T-cell (primary cell): ENCODE data around the gene FBLN2. TPM values are rescaled to one million over a fixed set of nuclear protein-coding genes. Genes with fewer than 3 reads are reported as not detected.
A peak's percentile ranks its signal among the peaks of the same experiment; 100 is the strongest.

Experiments used
- ATAC-seq, 4 experiments: fragments of 200-7000 bp in 3 of 4; fragments of 150-1000 bp in 1 of 4; cut with Tn5 transposase; replicated peaks in 1 of 4; 1 replicate in 3 of 4; 2 replicates in 1 of 4; pipeline ENCODE4 v1.10.0; 2021; ENCODE audit warnings: moderate library complexity in 3 of 4, mild to moderate bottlenecking in 2 of 4, moderate number of reproducible peaks in 1 of 4
- CTCF ChIA-PET, 2 donors: fragments of 300-600 bp; sonication (Branson Sonifier 250); formaldehyde crosslinking; loops; one replicate each; lab custom pipeline; 2022; ENCODE audit warnings: antibody characterized with exemption in 2 of 2; lab: Charles Lee
- POLR2A ChIA-PET, 2 donors: fragments of 300-600 bp; sonication (Branson Sonifier 250); formaldehyde crosslinking; loops; one replicate each; lab custom pipeline; 2022; ENCODE audit warnings: antibody characterized with exemption in 2 of 2; lab: Charles Lee
- DNase-seq, 35 experiments: peaks; one replicate each; pipeline versions ENCODE4 v3.0.0 to v3.0.0-alpha.2; 2013 to 2023
- H3K27ac ChIP-seq: one replicate; pipeline ENCODE4 v1.5.1; 2013; ENCODE audit warnings: low read length
- H3K27me3 ChIP-seq, 2 experiments: replicated peaks in 1 of 2; 1 replicate in 1 of 2; 2 replicates in 1 of 2; pipeline versions ENCODE4 v1.6.1 to v1.7.0; 2013; ENCODE audit warnings: low read length in 1 of 2, mixed read lengths in 1 of 2; ENCODE audit not compliant: control insufficient read depth in 2 of 2, insufficient read depth in 2 of 2; ENCODE audit errors: extremely low read depth in 1 of 2
- H3K36me3 ChIP-seq, 2 donors: 1 replicate in 1 of 2; 2 replicates in 1 of 2; pipeline versions ENCODE4 v1.6.1 to v1.7.0; 2013; ENCODE audit warnings: low read length in 1 of 2; ENCODE audit not compliant: control insufficient read depth in 2 of 2, insufficient read depth in 1 of 2; ENCODE audit errors: extremely low read depth in 1 of 2
- H3K4me1 ChIP-seq, 2 experiments: 1 replicate in 1 of 2; 2 replicates in 1 of 2; pipeline versions ENCODE4 v1.6.1 to v1.7.0; 2013; ENCODE audit warnings: low read length in 2 of 2, mixed read lengths in 1 of 2; ENCODE audit not compliant: insufficient read depth in 2 of 2, control insufficient read depth in 1 of 2; ENCODE audit errors: extremely low read depth in 1 of 2
- H3K4me3 ChIP-seq, 2 donors: 1 replicate in 1 of 2; 2 replicates in 1 of 2; pipeline versions ENCODE4 v1.5.1 to v1.7.0; 2013; ENCODE audit warnings: mild to moderate bottlenecking in 2 of 2, low read length in 1 of 2, moderate library complexity in 1 of 2; ENCODE audit not compliant: control insufficient read depth in 1 of 2; ENCODE audit errors: extremely low read depth in 1 of 2
- H3K9me3 ChIP-seq: 2 replicates; pipeline ENCODE4 v1.7.0; 2013
- H3K27ac Mint-ChIP-seq, 2 donors: one replicate each; pipeline ENCODE4 v1.8.0; 2020 to 2021; ENCODE audit warnings: mild to moderate bottlenecking in 2 of 2, mixed read lengths in 2 of 2
- H3K27me3 Mint-ChIP-seq, 2 donors: one replicate each; pipeline ENCODE4 v1.8.0; 2021 to 2022; ENCODE audit warnings: mixed read lengths in 2 of 2
- H3K36me3 Mint-ChIP-seq: one replicate; pipeline ENCODE4 v1.8.0; 2021; ENCODE audit warnings: mixed read lengths
- H3K4me1 Mint-ChIP-seq, 3 donors: one replicate each; pipeline ENCODE4 v1.8.0; 2020 to 2022; ENCODE audit warnings: mixed read lengths in 3 of 3, mild to moderate bottlenecking in 1 of 3
- H3K4me3 Mint-ChIP-seq, 3 donors: one replicate each; pipeline ENCODE4 v1.8.0; 2020 to 2022; ENCODE audit warnings: mild to moderate bottlenecking in 3 of 3, mixed read lengths in 3 of 3, moderate library complexity in 3 of 3
- H3K9me3 Mint-ChIP-seq, 3 donors: one replicate each; pipeline ENCODE4 v1.8.0; 2020 to 2022; ENCODE audit warnings: mixed read lengths in 3 of 3
- WGBS: methylation state at CpG from one replicate; pipeline ENCODE4 v1.1.5; 2013; ENCODE audit warnings: missing lambda C conversion rate; ENCODE audit not compliant: insufficient coverage; 5-methylcytosine and 5-hydroxymethylcytosine counted together
- total RNA-seq, 35 experiments: library from RNA in 6 of 35; stranded (reverse) in 6 of 35; fragments of 120-200 nt in 1 of 35; gene quantifications; one replicate each; pipeline versions ENCODE4 v1.2.1 to v1.2.4 and lab custom pipeline; 2013 to 2026

Gene FBLN2
- total RNA-seq, 5 donors from 2014 or later (not counting 1 experiment from before 2014, with no cell fraction given): 1.5 to 5.8 (median 2.8) TPM

- Mint-ChIP-seq H3K9me3 (no peaks in the 10 kb centered on the region), H3K27ac (no peak overlapping the region), H3K4me1 (no peaks in the 10 kb centered on the region), H3K36me3 (no peaks in the 10 kb centered on the region), H3K4me3 (no peak overlapping the region), H3K27me3 (peaks cover 0 to 6% of the 10 kb centered on the region in 2 donors)
- Histone ChIP-seq H3K4me3 (no peak overlapping the region), H3K27ac (no peak overlapping the region), H3K36me3 (no peaks in the 10 kb centered on the region), H3K4me1 (no peaks in the 10 kb centered on the region), H3K9me3 (no peaks in the 10 kb centered on the region), H3K27me3 (peaks cover 0 to 16% of the 10 kb centered on the region in 2 experiments)
- ATAC-seq (no peak), DNase-seq (no peak)
- ChIA-PET CTCF (interaction anchor here in 1 of 2 donors (0.6 kb wide), 1 partner anchor 18 kb away, joined by 5 read pairs; no protein-coding TSS in a partner anchor), POLR2A (no interaction called here)
- 69% methylated on average over 10 of the region's 10 CpGs for WGBS
Measured at GRCh38 chr3:13513913-13514517, 34.9 kb upstream of the FBLN2 start.

- H3K4me1 ChIP-seq: no peaks in the 10 kb centered on the region
- H3K9me3 ChIP-seq: no peaks in the 10 kb centered on the region
- no peak overlapping the region for H3K27ac ChIP-seq
- Mint-ChIP-seq H3K4me3 (no peak overlapping the region), H3K27ac (no peak overlapping the region), H3K27me3 (peaks cover 0 to 6% of the 10 kb centered on the region in 2 donors), H3K9me3 (no peaks in the 10 kb centered on the region), H3K4me1 (no peaks in the 10 kb centered on the region), H3K36me3 (no peaks in the 10 kb centered on the region)
- DNase-seq: no peak
- WGBS: 64% methylated on average over 2 of the region's 6 CpGs
- ATAC-seq: no peak
- peaks cover 0 to 17% of the 10 kb centered on the region in 2 experiments for H3K27me3 ChIP-seq
- POLR2A ChIA-PET: no interaction called here
- CTCF ChIA-PET: interaction anchor here in 1 of 2 donors (0.6 kb wide), 1 partner anchor 137 kb away, joined by 3 read pairs; no protein-coding TSS in a partner anchor
- H3K4me3 ChIP-seq: no peak overlapping the region
- H3K36me3 ChIP-seq: no peaks in the 10 kb centered on the region
Measured at GRCh38 chr3:13514639-13515435, 34.1 kb upstream of the FBLN2 start.

- Mint-ChIP-seq H3K27ac (no peak overlapping the region), H3K9me3 (no peaks in the 10 kb centered on the region), H3K4me1 (no peaks in the 10 kb centered on the region), H3K36me3 (no peaks in the 10 kb centered on the region), H3K4me3 (no peak overlapping the region), H3K27me3 (peaks cover 0 to 6% of the 10 kb centered on the region in 2 donors)
- 82% methylated on average over 22 of the region's 26 CpGs for WGBS
- peaks cover 0 to 22% of the 10 kb centered on the region in 2 experiments for H3K27me3 ChIP-seq
- no peaks in the 10 kb centered on the region for H3K36me3 ChIP-seq
- no peaks in the 10 kb centered on the region for H3K9me3 ChIP-seq
- POLR2A ChIA-PET: interaction anchor here in 1 of 2 donors (0.5 kb wide), 1 partner anchor 15 kb away, joined by 3 read pairs; no protein-coding TSS in a partner anchor
- no peaks in the 10 kb centered on the region for H3K4me1 ChIP-seq
- ATAC-seq (no peak), DNase-seq (no peak)
- no peak overlapping the region for H3K4me3 ChIP-seq
- CTCF ChIA-PET: no interaction called here
- H3K27ac ChIP-seq: no peak overlapping the region
Measured at GRCh38 chr3:13515786-13516759, 32.9 kb upstream of the FBLN2 start.

- Histone ChIP-seq H3K27me3 (peaks cover 0 to 22% of the 10 kb centered on the region in 2 experiments), H3K27ac (no peak overlapping the region), H3K36me3 (no peaks in the 10 kb centered on the region), H3K9me3 (no peaks in the 10 kb centered on the region), H3K4me1 (no peaks in the 10 kb centered on the region), H3K4me3 (no peak overlapping the region)
- DNase-seq (no peak), ATAC-seq (no peak)
- H3K9me3 Mint-ChIP-seq: peaks cover 1 to 6% (median 5%) of the 10 kb centered on the region in 3 donors
- H3K4me3 Mint-ChIP-seq: no peak overlapping the region
- H3K27ac Mint-ChIP-seq: no peak overlapping the region
- POLR2A ChIA-PET: no interaction called here
- H3K27me3 Mint-ChIP-seq: peaks cover 0 to 6% of the 10 kb centered on the region in 2 donors
- CTCF ChIA-PET: no interaction called here
- 94% methylated on average over 2 of the region's 9 CpGs for WGBS
- no peaks in the 10 kb centered on the region for H3K4me1 Mint-ChIP-seq
- no peaks in the 10 kb centered on the region for H3K36me3 Mint-ChIP-seq
Measured at GRCh38 chr3:13516760-13517135, 32.2 kb upstream of the FBLN2 start.

- H3K9me3 Mint-ChIP-seq: peaks cover 2 to 8% (median 6%) of the 10 kb centered on the region in 3 donors
- H3K36me3 Mint-ChIP-seq: no peaks in the 10 kb centered on the region
- no peaks in the 10 kb centered on the region for H3K9me3 ChIP-seq
- H3K27me3 Mint-ChIP-seq: peaks cover 0 to 6% of the 10 kb centered on the region in 2 donors
- ChIA-PET POLR2A (no interaction called here), CTCF (no interaction called here)
- H3K27ac Mint-ChIP-seq: no peak overlapping the region
- no peaks in the 10 kb centered on the region for H3K4me1 ChIP-seq
- peaks cover 0 to 22% of the 10 kb centered on the region in 2 experiments for H3K27me3 ChIP-seq
- H3K4me1 Mint-ChIP-seq: no peaks in the 10 kb centered on the region
- no peak overlapping the region for H3K4me3 Mint-ChIP-seq
- H3K27ac ChIP-seq: no peak overlapping the region
- DNase-seq (no peak), ATAC-seq (peak in 1 of 4 experiments; percentile 17)
- no peaks in the 10 kb centered on the region for H3K36me3 ChIP-seq
- WGBS: 73% methylated on average over 17 of the region's 18 CpGs
- H3K4me3 ChIP-seq: no peak overlapping the region
Measured at GRCh38 chr3:13517253-13517977, 31.5 kb upstream of the FBLN2 start.
